Activated CD8-positive, alpha-beta memory T cell treated with anti-CD3 and anti-CD28 coated beads, Interleukin-2, amount 50 U/mL, for 48 hours (primary cell): ENCODE results near the gene OPRM1.

Source experiments
- DNase-seq: peaks from one replicate; pipeline ENCODE4 v3.0.0-alpha.2; 2020

The OPRM1 gene

DNA sequence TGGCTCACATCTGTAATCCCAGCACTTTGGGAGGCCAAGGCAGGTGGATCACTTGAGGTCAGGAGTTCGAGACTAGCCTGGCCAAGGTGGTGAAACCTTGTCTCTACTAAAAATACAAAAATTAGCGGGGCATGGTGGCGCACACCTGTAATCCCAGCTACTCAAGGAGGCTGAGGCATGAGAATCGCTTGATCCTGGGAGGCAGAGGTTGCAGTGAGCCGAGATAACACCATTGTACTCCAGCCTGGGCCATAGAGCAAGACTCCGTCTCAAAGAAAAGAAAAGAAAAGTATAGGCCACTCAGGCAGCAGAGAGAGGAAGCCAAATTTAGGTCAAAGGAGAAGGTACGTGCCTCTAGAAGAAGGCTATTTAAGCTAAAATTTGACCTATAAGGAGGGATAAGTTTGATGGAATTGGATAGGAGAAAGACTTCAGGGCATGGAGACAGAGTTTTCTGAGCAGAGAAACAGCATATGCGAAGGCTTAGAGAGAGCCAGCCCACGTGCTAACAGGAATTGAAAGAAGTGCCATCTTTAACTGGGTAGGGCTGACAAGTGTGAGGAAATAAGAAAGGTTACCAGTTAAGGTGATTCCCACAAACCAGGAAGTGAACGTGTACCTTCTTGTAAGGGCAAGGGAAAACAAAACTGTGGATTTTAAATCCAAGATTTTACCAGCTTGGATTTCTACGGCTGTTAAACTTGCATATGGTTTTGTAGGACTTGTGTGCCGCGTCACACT is 203.7 kb downstream of the OPRM1 start:
- no peak for DNase-seq

DNA sequence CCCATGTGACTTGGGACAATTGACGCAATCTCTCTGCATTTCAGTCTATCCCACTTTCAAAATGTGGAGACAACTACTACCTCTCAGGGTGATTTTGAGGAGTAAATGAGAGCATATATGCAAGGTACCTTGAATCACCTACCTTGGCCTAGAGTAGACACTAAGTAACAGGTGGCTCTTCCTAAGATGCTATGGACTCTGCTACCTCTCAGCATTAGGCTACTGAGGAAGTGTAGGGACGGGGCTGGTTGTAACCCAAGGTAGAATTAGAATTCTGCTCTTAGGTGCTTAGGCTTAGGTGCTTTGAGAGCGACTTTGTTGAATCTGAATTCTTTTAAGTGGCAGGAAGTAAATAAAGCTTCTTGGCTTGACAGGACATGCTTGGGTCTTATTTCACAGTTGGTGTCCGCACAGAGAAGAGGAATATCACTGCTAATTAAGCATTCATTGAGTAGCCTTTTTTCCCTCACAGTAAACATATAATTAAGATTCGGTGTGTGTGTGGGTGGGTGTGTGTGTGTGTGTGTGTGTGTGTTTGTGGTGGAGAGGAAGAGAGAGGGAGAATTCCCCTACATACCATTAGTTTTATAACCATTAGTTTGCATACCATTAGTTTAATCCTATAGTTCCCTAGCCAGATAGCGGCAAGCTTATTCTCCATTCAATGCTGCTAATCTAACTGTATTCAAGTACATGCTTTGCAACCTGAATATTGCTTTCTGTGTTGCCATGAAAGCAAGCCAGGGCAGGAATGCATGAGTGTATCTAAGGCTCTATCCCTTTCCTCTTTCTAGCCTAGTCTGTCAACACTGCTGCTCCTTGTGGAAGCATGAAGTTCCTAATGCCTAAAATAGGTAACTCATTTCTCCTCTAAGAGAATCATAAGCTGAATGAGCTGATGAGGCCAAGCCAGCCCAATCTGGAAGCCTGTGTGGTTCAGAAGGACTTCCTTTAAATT is 205.0 kb downstream of the OPRM1 start:
- no peak for DNase-seq

DNA sequence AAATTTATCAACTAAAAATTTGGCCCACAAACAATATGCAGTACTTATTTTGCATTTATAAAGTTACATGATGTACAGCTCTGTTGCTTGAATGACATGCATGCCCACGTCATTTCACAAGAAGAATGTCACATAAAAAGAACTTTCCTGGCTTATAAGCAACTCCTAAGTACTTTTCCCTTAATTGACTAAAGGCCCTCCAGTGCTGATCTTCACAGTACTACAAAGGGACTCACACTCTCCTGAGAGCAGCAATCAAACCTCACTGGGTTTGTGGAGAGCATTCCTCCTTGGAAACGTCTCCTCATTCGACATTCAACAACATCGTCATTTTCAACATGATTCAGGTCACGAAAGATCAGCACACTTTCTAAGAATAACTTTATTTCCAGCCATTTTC is 206.5 kb downstream of the OPRM1 start:
- DNase-seq = no peak

DNA sequence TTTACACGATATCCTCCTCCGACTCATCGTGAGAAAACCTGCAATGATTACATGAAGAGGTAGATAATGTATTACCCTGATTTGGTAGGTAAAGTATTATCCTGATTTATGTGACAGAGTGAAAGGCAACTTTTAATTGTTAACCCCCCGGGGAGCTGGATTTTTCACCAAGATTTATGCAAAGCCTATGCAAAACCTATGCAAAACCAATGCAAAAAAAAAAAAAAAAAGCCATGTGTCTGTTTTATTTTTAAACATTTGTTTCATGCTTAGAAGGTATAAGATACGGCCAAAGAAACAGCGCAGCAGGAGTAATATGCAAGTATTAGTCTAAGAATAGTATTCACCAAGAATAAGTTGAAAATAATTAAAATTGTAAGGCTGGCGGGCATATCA is 207.7 kb downstream of the OPRM1 start:
- DNase-seq = no peak

DNA sequence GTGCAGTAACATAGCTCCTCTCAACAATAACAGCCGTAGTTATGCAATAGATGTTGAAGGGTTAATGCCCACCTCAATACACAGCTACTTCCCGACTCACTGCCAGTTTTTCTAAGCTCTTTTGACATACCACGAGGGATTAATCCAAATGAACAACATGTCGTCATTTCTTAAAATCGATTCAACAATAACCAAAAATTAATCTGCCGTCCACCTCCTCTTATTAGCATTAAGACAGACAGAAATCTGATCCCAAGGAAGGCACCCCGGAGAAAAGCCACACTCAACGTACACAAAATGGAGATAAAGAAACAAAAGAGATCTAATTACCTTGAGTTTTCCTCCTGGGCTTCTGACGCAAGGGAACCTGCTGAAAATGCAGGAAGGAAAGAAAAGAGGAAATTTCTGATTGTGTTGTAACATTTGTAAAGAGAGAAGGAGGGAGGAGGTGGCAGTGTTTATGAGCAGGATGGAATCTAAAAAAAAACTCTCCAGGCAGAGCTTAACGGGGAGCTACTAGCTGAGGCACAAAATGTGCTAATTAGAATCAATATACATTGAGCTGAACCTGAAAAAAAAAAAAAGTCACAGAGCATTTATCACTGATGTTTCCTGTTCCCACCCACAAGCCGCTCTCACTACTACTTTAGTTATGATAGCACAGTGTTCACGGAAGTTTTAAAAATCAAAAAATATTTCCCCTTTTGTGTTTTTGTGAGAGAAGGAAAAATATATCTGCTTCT is 208.2 kb downstream of the OPRM1 start:
- no peak for DNase-seq

DNA sequence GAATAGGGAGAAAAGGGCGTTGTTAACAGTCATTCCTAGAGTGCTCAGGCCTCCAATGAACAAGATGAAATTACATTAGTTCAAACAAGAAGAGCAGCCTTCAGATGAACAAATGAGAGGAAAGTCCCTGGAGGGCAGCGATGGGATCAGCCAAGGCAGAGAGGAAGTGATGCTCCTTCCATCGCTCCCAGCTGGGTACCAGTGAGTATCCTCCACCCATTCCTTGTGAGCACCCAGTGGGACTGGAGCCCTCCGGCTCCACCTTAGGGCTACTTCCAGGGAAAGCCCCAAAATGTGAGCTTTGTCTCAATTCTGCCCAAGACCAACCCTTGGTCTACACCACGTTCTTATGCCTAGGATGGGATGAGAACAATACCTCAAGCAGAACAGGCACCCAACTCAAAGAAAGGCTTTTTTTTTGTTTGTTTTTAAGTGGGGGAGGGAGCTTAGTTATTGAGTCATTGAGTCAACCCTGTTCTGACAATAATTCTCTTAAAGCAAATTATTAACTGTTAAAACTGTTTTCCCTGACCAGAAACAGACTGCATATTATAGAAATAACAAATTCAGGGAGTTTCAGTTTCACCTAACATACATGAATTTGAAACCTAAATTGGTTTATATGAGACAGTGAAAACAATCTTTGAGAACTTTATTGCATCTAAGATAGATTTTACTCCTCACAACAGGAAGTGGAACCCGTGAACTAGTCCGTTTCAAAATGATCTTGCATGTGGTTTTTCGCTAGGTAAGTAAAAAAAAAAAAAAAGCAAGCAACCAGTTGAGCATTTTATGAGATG is 210.7 kb downstream of the OPRM1 start:
- peak; percentile 66 for DNase-seq

DNA sequence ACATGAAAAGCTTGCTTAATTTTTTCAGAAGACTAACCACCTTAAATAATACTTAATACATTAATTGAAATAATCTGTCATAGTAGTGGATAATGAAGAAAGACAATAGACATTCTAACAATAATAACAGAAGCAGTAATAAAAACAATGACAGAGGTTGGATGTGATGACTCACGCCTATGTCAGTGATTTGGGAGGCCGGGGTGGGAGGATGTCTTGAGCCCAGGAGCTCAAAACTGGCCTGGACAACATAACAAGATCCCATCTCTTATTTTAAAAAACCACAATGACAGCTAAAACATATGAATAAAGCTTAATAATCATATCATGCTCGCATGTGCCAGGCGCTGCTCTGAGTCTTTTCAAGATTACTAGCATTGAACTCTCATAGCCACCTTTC is 212.1 kb downstream of the OPRM1 start:
- DNase-seq = no peak

DNA sequence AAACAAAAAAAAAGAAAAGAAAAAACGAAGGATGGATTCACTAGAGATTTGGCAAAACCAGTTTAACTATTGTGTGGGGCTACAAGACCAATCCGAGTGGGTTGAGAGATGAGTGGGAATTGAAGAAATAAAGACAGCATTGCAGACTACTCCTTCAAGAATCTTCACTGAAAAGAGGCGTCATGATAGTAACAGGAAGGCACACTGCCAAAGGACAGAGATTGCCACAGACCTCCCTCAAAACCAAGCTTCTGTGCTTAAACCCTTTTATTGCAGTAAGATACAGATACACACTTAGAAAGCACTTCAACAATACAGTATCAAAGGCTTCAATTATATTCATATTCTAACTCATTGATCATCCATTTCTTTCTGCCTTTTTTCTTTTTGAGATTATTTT is 213.6 kb downstream of the OPRM1 start:
- no peak for DNase-seq

DNA sequence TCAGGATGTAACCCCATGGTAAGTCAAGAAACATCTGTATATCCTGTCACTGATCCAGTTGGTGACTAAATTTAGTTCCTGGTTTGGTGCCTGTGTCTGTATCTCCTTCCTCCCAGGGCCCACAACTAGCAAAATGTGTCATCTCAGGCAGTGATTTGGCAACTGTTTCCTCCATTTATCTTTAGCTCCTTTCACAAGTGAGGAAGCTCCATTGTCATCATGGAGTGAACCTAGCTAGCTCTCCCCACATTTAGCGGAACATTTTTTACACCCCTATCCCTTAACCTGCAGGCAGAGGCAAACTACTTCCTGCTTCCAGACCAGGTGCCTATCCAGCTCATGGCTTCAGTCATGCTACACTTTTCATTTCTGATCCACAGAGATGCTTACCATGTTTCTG is 218.0 kb downstream of the OPRM1 start:
- no peak for DNase-seq

DNA sequence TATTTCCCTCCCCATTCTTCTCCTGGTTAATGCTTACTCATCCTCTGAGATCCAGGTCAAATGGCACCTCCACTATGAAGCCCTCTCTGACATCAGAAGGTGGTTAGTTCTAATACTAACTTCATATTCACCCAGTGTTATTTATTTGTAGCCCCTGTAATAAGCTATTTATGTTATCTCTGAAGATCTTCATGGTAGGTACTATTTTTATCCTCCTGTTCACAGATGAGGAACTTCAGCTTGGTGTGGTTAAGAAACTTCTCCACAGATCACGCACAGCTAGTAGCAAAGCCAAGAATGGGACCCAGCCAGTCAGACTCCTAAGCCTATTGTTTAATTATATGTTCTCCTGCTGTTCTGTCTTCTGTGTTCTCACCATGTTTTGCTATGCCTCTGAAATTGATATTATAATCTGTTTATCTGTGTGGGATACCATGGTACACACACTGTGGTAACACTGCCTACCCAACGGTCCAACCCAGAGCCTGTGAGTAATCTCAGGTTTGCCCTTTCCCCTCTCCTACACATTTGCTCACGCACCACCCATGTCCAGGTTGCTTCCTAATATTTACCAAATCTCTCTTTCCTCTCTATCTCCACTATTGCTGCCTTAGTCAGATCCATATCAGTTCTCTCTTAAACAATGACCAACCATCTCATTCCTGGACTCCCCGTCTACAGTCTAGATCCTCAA is 219.2 kb downstream of the OPRM1 start:
- no peak for DNase-seq

DNA sequence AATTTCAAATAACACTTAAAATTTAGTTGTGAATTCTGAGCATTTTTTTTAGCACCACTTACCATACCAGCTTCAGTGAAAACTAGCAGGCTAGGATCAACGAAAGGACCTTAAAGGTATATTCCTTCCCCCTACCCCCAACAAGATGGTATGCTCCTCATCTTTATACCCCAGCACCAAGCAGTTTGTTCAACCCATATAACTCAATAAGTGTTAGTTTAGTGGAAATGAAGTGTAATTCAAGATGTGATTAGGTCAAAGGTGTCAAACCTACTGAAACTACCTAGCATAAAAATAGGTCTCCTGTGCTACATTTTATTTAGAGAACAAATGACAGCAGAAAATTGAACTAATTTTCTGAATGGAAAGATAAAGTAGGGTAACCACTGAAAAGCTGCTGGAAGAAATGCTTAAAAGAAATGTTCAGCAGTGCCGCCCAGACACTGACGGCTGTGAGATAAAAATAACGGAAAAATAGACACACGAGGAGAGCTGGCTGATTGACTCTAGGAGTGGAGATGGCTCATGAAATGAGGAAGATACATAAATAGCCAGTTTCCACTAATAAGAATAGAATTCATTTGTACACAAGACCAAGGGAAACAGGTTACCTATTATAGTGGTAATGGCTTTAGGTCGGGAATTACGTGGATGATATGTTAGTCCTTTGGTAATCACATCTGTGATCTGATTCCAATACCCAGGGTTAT is 222.8 kb downstream of the OPRM1 start:
- DNase-seq = no peak

DNA sequence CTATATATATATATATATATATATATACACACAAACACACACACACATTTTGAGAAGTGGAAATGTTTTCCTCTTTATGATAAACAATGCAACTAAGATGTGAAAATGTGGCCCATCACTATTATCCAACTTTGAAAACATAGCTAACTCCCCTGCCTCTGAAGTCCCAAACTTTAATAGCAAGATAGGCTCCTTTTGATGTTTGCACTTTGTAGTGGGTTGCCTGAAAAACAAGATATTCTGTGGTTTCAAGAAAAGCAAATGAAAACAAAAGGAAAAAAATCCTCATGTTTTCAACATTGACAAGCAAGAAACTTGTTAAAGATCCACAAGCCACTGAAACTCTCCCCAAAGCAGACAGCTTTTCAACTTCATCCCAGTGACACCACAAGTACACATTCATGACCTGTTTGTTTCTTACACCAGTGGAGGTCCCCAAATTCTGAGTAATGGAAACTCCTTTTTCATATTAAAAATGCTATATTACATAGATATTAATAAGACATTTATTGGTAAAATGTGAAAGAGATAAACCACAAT is 227.6 kb downstream of the OPRM1 start:
- no peak for DNase-seq

DNA sequence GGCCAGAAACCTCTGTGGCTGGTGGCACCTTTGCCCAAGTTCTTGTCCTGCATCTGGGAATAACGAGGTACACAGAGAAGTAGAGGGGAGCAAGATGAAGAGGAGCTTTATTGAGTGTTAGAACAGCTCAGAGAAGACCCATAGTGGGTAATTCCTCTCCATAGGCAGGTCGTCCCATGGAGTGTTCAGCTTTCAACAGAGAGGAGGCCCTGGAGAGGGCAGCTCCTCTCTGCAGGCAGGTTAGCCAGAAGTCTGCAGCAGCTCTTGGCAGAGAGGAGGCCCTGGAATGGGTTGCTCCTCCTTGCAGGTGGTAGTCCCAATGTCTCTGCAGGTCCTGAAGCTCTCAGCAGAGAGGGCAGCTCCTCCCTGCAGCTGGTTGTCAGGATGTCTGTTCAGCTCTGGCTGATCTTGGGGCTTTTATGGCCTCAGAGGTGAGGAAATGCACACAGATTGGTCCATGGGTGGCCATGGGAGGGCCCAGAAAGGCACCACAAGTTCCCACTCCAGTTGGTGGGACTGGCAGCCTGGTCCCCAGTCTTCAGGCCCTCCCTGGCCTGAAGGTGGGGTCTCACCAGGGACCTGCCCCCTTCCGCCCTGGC is 228.6 kb downstream of the OPRM1 start:
- no peak for DNase-seq

DNA sequence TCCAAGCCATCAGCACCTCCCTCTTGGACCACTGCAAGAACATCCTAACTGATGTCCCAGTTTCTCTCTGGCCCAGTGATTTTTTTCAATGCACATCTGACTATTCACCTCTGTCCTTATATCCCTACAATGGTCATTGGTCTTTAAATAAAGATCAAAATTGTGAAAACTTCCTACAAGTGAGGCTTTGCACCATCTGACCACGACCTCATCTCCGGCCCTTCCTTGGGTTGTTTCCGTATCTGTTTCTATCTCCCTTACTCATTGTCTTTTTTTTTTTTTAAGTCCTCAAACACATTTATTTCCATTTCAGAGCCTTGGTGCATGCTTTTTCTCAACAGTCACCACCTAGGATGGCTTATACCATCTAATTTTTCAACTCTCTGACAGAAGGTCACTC is 229.4 kb downstream of the OPRM1 start:
- no peak for DNase-seq

DNA sequence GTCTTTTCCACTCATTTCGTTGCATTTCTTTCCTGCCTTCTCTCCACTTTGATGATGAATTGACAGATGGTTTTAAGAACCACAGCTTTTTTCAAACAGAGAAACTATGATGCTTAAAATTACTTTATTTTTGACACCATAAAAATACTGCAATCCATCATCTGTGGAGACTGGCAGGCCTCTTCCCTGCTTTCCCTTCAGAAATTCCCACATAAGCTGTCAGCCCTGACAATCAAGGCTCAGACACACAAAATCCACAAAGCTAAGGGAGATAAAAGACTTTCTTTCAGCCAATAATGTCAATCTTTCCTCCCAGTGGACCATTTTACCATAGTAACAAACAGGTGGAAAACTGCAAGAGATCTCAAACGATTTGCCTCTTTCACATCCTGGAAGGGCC is 235.1 kb downstream of the OPRM1 start:
- no peak for DNase-seq

DNA sequence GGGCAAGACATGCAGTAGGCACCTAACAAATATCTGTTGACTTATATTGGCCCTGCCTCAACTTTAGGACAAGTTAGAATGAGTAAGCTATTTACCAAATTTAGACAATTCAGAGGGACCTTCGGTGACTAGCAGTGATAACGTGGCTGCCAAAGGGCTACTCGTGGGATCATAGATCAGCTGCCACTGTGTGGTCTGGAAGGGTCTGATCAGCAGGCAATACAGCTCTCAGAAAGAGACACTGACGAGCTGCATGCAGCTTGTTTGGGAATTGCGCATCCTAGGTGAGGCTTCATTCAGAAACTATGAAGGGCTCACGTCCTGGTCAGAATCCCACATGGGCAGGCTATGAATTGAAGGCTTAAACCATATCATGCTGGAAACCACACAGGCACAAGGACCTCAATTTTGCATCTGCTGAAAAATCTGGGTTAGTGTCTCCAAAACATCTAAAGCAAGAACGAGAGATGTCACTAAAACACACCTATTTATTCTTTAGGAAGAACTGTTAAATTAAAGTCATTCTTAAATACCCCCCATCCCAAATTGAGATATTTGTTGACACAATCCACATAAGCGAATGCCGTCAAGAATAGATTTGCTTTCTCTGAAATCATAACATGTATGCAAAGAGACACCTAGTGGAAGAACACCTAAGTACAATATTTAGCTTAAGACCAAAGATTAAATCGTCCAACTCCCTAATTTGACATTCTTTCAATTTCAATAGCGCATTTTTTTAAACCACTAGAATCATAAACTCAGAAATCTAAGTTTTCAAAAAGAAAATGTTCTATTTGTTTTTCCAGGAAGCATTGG is 238.0 kb downstream of the OPRM1 start:
- DNase-seq = peak; percentile 55

DNA sequence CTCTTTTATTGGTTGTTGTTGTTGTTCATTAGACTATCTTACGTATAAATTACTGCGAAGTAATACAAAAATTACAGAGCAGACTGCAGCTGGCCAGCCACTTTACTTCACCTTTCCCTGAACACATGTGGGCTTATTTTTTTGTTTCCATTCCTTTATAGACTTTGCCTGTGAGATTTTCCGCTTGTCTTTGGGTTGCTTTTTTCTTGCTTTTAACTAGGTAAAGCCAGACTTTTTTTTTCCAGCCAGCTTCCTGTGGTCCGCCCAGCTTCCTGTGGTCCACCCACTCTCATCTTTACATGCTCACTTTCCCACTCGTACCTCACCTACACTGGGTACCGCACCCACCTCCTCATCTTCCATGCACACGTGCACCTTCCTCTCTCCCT is 238.6 kb downstream of the OPRM1 start:
- DNase-seq = no peak

DNA sequence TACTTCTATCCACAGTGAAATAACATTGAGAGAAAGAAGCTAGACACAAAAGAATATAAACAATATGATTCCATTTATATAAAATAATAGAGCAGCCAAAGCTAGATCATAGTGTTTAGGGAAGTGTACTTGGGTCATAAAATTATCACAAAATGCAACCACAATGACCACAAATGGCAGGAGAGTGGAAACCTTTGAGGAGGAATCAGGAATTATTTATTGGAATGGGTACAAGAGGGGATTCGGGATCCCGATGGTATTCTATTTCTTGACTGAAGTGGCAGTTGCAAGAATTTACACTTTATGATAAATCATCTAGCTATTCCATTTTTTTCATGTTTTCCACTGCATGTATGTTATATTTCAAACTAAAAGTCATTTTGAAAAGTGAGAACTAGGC is 241.5 kb downstream of the OPRM1 start:
- DNase-seq = no peak

DNA sequence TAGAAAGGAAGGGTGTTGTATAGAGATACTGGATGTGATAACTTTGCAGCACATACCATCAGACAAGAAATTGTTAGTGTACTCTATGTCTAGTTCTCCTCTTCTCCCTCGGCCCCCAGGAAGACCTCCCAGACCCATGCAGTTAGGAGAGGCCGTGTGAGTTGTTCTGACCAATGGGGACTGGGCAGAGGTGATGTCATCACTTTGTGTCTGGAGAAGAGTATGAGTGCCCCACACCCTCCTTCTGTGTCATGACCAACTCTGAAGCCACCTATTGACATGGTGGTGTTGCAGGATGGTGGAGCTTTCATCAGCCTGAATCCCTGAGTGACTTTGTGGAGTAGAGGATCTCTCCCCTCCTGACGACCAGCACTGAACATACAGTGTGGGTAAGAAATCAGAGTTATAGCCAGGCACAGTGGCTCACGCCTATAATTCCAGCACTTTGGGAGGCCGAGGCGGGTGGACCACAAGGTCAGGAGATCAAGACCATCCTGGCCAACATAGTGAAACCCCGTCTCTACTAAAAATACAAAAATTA is 245.3 kb downstream of the OPRM1 start:
- DNase-seq = no peak
